K562 (cell line): ENCODE results near the gene TRMT112. TPM values are rescaled to one million over a fixed set of nuclear protein-coding genes. Genes with fewer than 3 reads are reported as not detected.

Source experiments
- BMI1 ChIP-seq: fragments of 150-350 bp; IDR thresholded peaks from 2 replicates; pipeline ENCODE4 v1.6.1; 2014; ENCODE audit warnings: low read length
- ELF1 ChIP-seq: fragments of 200-800 bp; sonication (Bioruptor generic); IDR thresholded peaks from 2 replicates; pipeline ENCODE4 v1.6.1; 2016; ENCODE audit warnings: missing genetic modification characterization, missing compliant biosample characterization
- ESRRA ChIP-seq: fragments of 450-650 bp; IDR thresholded peaks from 2 replicates; pipeline ENCODE4 v1.6.1; 2014; ENCODE audit warnings: low read depth, mild to moderate bottlenecking, moderate library complexity, borderline replicate concordance
- FOXK2 ChIP-seq, 2 experiments: fragments of 450-650 bp; IDR thresholded peaks in 1 of 2; conservative IDR thresholded peaks in 1 of 2; 2 replicates each; pipeline ENCODE4 v1.6.1; 2016; ENCODE audit warnings: low read depth in 2 of 2, mild to moderate bottlenecking in 1 of 2
- GTF2A2 ChIP-seq: IDR thresholded peaks from 2 replicates; pipeline ENCODE4 v1.6.1; 2016; ENCODE audit warnings: mild to moderate bottlenecking, missing genetic modification characterization, missing compliant biosample characterization
- HBP1 ChIP-seq: fragments of 450-650 bp; formaldehyde crosslinking; IDR thresholded peaks from 2 replicates; pipeline ENCODE4 v1.4.0; 2022; ENCODE audit warnings: missing genetic modification characterization
- NFE2 ChIP-seq: IDR thresholded peaks from 2 replicates; pipeline ENCODE4 v1.6.1; 2014; ENCODE audit warnings: antibody characterized with exemption, low read depth
- NKRF ChIP-seq: fragments of 450-650 bp; IDR thresholded peaks from 2 replicates; pipeline ENCODE4 v1.6.1; 2016; ENCODE audit warnings: borderline replicate concordance
- PHF20 ChIP-seq: fragments of 450-650 bp; IDR thresholded peaks from 2 replicates; pipeline ENCODE4 v1.6.1; 2018; ENCODE audit not compliant: partially characterized antibody
- PKNOX1 ChIP-seq: fragments of 450-650 bp; IDR thresholded peaks from 2 replicates; pipeline ENCODE4 v1.6.1; 2016
- PREB ChIP-seq: sonication (generic); formaldehyde crosslinking; IDR thresholded peaks from 2 replicates; pipeline ENCODE4 v1.8.1; 2023; ENCODE audit warnings: mild to moderate bottlenecking, missing genetic modification reagents
- RAD51 ChIP-seq: fragments of 450-650 bp; IDR thresholded peaks from 2 replicates; pipeline ENCODE4 v1.7.1; 2016; ENCODE audit warnings: low read depth, mild to moderate bottlenecking, borderline replicate concordance
- TAF15 ChIP-seq: fragments of 200-400 bp; formaldehyde crosslinking; IDR thresholded peaks from 2 replicates; pipeline ENCODE4 v1.6.1; 2017; ENCODE audit warnings: mild to moderate bottlenecking, low read depth, low read length, moderate library complexity
- TFAM ChIP-seq: fragments of 250-450 bp; sonication (Bioruptor Pico); conservative IDR thresholded peaks from 2 replicates; pipeline ENCODE4 v1.5.0; 2021; ENCODE audit warnings: mild to moderate bottlenecking, moderate library complexity
- YY1 ChIP-seq, 3 experiments: IDR thresholded peaks; 2 replicates each; pipeline ENCODE4 v1.6.1; 2011; ENCODE audit warnings: low read length in 2 of 3, mild to moderate bottlenecking in 2 of 3, moderate library complexity in 2 of 3, borderline replicate concordance in 1 of 3, control low read depth in 1 of 3, low read depth in 1 of 3; ENCODE audit not compliant: insufficient read depth in 3 of 3, insufficient replicate concordance in 2 of 3, control insufficient read depth in 1 of 3, insufficient read length in 1 of 3; ENCODE audit errors: extremely low read depth in 1 of 3
- ZNF124 ChIP-seq: sonication (generic); formaldehyde crosslinking; IDR thresholded peaks from 2 replicates; pipeline ENCODE4 v1.8.1; 2022; ENCODE audit warnings: missing genetic modification reagents
- ZNF354B ChIP-seq: fragments of 250-450 bp; sonication (Bioruptor Pico); IDR thresholded peaks from 2 replicates; pipeline ENCODE4 v1.4.0; 2020
- ZNF445 ChIP-seq: fragments of 250-450 bp; sonication (Bioruptor Pico); IDR thresholded peaks from 2 replicates; pipeline ENCODE4 v1.4.0; 2020; ENCODE audit warnings: low read depth, mild to moderate bottlenecking, moderate library complexity
- ZNF655 ChIP-seq: fragments of 250-450 bp; sonication (Bioruptor Pico); IDR thresholded peaks from 2 replicates; pipeline ENCODE4 v1.5.0; 2021
- polyA plus RNA-seq, 8 experiments: library from polyadenylated mRNA; depleted of rRNA in 4 of 8; stranded (reverse) in 5 of 8; unstranded in 3 of 8; fragments of >200 nt; fragmentation: Nextera tagmentation in 2 of 8; fragmentation: Illumina TruSeq in 1 of 8; extraction: Ambion mirVana in 2 of 8; extraction: Trizol in 1 of 8; gene quantifications; 2 replicates each; pipeline versions ENCODE4 v1.2.1 to v1.2.3, GENCODE V29; 2011 to 2014; ENCODE audit warnings: inconsistent platforms in 1 of 8, missing spikeins in 1 of 8
- total RNA-seq, 7 experiments: library from RNA; depleted of rRNA in 6 of 7; stranded (reverse); fragments of >200 nt in 6 of 7; fragmentation: Illumina TruSeq in 2 of 7; extraction: Trizol in 2 of 7; gene quantifications; 2 replicates each; pipeline versions ENCODE4 v1.2.1 to v1.2.3, GENCODE V29; 2011 to 2021; ENCODE audit warnings: low replicate concordance in 1 of 7

Gene TRMT112
- total and polyA plus RNA-seq, 9 of the 15 experiments (the other 6 are each of a cell fraction or from before 2014, with no cell fraction given) = 162 to 444 (median 300) TPM

GRCh38 chr11:64317325-64317960, at the start of gene TRMT112 (continued):
- TF ChIP-seq NKRF (peak; percentile 89; the same call in 1 of the 2 replicates), PKNOX1 (peak; percentile 72), ZNF124 (CRISPR knock-in tag) (no peak), ZNF354B (CRISPR knock-in tag) (no peak), FOXK2 (conservative IDR thresholded peaks at IDR 0.05 in 1 of 2, IDR thresholded peaks at IDR 0.05 in 1 of 2; ENCODE audit: low read depth in 2 of 2) (no peak), NFE2 (peak; percentile 7; the same call in 1 of the 2 replicates), PHF20 (peak; percentile 76), PREB (CRISPR knock-in tag) (0 out of 2 replicates have a peak, but pooled peaks have one; percentile 83), ELF1 (peak; percentile 98), ZNF655 (no peak), HBP1 (CRISPR knock-in tag) (no peak), TFAM (CRISPR knock-in tag) (no peak), YY1 (IDR thresholded peaks at IDR 0.05; ENCODE audit: borderline replicate concordance in 1 of 3, control insufficient read depth in 1 of 3, extremely low read depth in 1 of 3, insufficient read depth in 3 of 3, insufficient read length in 1 of 3, insufficient replicate concordance in 2 of 3, low read depth in 1 of 3, low read length in 2 of 3) (peak in 2 of 3 experiments; percentile 35 to 73), ZNF445 (CRISPR knock-in tag) (no peak), RAD51 (peak; percentile 77), BMI1 (no peak), TAF15 (no peak), GTF2A2 (no peak), ESRRA (peak; percentile 40; the same call in 1 of the 2 replicates)
